HG03442 (cell line): Measurements from ENCODE around the gene SYT1.
A peak's percentile ranks its signal among the peaks of the same experiment; 100 is the strongest.

ENCODE experiments used
- ATAC-seq: cut with Tn5 transposase; IDR thresholded peaks from one replicate; pipeline ENCODE4 v1.9.1; 2021; ENCODE audit warnings: mild to moderate bottlenecking, moderate library complexity; ENCODE audit not compliant: unreplicated experiment

SYT1 gene

DNA sequence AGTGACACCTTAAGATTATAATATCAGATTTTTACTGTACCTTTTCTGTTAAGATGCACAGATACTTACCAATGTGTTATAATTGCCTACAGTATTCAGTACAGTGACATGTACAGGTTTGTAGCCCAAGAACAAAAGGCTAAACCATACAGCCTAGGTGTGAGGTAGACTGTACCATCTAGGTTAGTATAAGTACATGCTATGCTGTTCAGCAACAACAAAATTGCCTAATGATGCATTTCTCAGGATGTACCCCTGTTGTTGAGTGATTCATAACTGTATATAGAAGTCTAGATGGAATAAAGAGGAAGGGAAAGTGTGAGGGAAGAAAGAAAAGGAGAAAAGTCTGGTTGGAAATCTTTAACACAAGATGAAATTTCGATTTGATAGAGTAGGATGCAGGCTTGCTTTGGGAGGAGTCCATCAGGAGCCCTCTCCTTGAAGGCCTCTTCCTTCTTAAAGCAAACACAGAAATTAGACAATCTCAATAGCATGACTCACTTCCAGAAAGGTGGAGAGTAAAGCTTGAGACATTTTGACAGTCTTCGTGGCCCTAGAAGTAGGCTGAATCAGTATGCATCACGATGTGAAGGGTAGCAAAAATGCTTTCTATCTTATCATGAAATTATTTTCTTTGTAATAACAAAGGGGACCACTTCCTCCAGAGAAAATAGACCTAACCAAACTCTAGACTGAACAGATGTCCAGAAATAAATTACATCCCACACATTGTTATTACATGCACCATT lies 191.5 kb downstream of the SYT1 start:
- no peak for ATAC-seq

DNA sequence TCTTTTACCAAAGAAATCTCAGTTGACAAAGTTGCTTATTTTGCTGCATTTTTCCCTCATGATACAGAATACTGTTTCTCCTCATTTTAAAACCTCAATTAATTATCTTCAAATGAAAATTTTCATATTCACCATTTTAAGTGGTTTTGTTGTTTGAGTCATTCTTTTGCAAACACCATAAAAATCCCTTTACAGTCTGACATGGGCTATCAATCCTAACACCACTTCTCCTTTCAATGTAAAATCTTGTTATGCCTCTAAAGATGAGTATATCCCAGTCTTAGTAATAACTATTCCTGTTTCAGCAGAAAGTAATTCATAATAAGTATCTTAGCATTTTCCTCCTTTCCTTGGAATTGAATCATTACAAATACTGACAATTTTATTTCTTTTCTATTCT lies 192.2 kb downstream of the SYT1 start:
- ATAC-seq: no peak

DNA sequence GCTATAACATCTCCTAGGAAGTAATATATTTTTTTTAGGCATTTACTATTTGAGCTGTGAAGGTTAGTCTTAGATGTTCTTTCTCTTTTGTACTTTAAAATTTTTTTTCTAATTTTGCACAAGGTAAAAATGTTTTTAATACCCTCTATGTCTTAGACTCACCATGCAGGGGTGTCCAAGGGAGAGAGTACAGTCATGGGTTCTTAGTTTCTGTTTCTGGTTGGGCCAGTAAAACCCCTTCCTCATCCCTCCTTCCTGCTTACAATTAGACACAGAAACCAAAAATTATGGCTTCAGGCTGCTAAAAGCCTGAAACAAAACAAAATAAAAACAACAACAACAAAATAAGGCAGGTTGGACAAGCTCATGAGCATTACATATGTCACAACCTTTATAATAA lies 193.0 kb downstream of the SYT1 start:
- ATAC-seq: no peak

DNA sequence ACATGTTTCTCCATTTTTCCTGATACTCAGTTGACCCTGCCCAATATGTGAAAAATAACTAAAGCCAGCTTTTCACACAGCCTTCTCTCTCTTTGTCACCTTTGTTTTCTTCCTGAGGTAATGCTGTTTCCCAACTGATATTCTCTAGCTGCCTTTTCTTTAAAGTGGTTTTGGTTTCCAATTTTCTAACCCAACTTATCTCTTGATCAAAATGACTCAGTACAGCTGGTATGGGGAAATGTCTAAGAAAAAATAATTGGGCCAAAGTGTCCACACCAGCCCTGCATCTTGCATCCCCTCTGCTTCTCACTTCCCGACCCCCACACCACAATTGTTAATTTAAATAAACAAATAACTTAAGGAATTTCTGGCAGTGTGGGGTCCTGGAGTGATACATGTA lies 193.8 kb downstream of the SYT1 start:
- peak; percentile 55 for ATAC-seq

DNA sequence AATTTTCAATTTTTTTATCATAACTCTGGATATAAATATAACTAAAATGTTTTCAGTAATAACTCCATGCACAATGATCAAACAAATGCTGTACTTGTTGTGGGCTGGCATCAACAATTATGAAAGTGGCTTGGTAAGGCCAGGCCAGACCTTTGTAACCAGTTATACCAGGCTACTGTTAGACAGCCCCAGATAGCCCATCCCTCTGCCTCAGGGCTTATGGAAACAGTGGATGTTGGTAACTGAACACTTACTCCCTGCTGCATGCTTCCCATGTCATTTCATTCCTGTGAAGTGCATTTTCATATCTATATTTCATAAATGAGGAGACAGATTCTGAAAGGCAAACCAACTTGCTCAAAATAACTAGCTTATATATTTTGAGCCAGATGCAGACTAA lies 195.0 kb downstream of the SYT1 start:
- ATAC-seq: no peak

DNA sequence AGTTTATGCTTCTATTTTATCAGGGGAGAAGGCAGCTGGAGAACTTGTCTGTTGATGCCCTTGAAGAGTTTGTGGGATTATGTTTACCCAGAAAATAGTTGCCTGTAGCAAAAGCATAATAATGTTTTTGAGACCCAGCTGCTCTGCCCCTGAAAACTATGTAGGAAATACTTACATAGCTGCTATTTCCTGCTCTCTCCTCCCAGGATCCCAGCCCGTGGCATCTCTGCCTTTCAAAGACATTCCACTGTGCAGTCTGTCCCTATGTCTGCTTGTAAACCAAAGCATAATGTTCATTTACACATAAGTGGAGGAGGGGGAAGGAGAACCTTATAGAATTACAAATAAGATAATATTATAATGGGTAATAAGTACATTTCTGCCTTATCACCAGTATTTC lies 198.7 kb downstream of the SYT1 start:
- ATAC-seq: no peak

DNA sequence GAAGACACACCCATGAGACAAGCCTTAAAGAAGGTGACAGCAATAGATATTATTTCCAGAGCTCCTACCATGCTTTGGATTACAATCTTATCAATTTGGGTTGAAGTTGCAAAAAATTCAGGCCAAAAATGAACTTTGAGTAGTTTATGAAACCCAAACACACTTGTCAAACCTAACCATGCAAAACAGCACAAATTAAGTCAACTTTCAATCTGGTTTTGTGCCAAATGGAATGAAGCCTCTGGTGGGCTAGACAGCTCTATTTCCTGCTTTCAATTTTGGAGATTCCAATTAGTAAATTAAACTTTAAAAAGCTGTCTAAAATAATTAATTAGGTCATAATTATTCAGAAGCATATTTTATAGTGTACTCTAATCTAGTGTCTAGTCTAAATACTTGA lies 203.4 kb downstream of the SYT1 start:
- no peak for ATAC-seq

DNA sequence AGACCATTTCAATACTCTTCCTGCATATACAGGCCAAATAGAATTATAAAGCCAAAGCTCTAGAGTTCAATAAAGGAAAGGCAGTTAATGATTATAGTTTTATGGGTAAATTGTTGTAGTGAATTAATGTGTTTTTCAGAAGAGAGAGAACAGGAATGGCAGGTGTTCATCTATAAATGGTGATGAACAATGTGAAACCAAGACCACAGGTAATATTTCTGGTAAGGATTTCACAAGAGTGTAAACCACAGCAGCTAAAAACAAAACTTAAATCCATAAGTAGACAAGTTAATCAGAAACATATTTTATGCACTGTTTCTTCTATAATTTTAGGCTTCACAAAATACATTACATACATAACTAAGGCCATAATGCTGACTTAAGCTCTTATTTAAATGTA lies 204.4 kb downstream of the SYT1 start:
- ATAC-seq: peak; percentile 94

DNA sequence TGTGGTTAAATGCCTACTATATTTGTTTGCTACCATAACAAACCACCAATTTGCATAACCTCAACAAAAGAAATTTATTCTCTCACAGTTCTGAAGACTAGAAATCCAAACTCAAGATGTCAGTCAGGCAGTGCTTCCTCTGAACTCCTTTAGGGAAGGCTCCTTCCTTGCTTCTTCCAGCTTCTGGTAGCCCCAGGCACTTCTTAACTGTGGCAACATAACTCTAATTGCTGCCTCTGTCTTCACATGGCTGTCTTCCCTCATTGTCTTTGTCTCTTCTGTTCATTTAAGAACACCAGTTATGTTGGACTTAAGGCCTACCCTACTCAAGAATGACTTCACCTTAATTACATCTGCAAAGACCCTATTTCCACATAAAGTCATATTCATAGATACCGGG lies 206.9 kb downstream of the SYT1 start:
- ATAC-seq: peak; percentile 29

DNA sequence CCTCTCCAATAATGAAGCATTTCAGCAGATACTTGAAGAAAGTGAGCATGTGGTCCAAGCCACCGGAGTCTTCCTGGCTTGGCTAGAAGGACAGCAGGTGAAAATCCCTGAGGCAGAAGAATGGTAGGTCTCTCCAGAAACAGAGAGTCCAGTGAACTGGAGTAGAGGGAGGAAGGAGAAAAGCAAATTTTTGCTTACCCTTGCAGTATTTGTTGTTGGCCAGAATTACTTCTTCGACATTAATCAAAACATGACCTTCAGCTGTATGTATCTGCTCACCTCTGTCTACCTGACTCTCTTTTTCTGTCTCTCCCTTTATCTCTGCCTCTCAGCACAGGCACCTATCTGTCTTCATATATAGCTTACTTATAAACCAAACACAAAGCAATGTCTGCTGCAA lies 208.9 kb downstream of the SYT1 start:
- ATAC-seq: no peak

DNA sequence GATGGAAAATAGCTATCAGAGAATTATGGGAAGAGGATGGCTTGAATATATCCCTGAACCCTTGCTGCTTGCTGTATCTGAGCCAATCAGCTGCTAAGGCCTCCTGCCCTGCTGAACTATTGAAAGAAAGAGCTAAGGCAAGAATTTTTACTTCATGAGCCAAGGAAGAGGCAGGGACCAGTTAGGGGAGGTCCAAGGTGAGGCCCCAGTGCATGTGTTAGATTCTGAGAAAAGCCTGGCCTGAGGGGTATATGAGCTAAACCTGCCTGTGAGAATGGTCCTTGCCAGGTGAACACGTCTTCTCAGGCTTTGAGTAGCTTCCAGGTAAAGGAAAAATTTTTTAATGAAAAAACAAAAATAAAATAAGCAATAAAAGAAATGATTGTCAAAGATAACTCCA lies 218.0 kb downstream of the SYT1 start:
- no peak for ATAC-seq

DNA sequence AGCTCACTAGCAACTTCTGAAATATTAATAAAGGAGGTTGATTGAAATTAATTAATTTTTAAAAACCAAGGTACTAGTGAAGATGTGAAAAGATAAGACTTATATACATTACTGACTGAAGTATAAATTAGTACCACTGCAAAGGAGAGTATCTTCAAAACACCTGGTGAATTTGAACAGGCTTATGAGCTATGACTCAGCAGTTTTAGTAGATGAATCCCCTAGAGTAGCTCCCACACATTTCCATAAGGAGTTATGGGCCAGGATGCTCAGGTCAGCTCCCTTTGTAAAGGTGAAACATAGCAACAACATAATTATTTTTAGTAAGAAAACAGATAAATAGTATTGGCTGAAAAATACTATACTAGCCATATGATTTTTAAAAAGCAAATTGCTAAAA lies 218.6 kb downstream of the SYT1 start:
- no peak for ATAC-seq

DNA sequence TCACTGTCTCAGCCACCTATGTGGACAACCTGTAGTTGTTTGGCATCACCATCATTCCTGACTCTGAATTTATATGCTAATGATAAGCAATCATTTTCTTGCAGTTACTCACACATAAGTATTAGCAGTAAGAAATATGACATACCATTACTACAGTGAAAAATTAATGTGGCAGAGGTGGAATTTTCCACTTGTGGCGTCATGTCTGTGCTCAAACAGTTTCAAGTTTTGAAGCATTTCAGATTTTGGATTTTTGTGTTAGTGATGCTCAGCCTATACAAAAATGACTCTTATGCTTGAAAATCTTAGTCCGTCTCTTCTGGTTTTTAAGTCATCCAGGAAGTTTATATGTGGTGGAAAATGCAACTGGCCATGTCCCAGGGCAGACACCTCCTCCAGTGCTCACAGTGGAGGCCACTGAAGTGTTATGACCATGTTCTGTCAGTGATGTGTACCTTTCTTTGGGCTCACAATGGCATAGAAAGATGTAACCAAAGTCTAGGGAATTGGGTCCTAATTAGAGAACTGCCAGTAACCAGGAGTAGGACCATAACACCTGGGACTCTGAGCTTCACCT lies 220.6 kb downstream of the SYT1 start:
- ATAC-seq: peak; percentile 49

DNA sequence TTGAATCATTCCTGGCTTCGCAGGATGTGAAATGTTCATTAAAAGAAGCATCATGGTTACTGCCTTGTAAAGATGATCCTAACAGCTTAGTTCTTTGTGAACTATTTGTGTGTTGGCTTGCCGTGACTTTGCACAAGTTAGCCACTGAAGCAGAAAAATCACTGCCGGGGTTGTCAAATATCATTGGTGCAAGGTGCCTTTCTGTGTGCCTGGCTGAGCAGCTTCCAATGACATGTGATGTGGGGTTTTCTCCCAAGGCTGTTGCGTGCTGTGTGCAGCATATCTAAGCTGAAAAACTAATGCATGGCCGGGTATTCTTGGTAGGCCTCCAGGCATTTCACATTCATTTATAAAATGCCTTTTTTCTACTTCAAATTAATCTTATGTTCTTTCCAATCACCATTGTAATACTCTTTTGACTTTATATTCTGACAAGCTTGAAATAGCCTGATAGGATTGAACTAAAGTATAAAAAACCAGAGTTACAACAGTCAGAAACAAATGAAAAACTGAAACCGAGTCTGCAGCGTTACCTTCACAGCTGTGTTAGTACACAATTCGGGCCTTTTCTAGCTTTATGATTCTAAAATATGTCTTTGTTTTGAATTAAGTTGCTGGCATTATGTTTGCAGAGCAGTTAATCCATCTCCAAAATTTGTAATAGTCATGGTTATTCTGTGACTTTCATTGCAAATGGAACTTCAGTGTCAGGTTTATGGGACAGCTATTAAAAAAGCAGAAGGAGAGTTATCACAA lies 222.1 kb downstream of the SYT1 start:
- ATAC-seq: no peak

DNA sequence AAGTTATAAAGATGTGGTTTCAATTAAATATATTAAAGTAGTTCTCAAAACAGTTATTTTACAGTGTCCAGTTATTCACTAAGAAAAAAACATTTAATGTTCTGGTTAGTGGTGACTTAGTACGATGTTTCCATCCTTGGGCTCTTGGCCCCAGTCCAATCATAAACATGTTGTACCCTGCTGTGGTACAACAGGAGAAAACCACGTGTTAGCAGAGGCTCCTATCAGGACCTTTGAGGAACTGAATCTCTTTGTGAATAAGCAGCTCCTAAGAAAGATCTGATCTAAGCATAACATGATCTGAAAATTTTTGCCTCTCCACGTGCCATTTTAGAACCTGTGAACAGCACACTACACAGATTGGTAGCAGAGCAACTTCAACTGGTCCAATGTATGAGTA lies 234.0 kb downstream of the SYT1 start:
- ATAC-seq: no peak

DNA sequence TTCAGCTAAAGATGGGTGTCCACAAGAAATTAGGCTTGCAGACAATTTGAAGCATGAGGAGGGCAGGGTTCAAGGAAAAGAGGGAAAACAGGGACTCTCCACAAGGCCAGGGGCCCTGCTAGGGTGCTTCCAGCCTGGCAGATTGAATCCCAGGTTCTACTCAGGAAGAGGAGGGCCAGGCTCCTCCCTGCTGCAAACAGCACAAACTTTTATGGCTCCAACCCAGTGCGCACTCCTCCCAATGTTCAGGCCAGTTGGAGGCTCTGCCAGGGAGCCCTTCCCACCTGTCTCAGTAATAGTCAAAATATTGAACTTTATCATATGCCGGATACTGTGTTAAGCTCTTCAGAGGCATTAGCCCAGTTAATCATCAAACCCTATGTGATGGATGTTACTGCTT lies 244.4 kb downstream of the SYT1 start:
- ATAC-seq: no peak

DNA sequence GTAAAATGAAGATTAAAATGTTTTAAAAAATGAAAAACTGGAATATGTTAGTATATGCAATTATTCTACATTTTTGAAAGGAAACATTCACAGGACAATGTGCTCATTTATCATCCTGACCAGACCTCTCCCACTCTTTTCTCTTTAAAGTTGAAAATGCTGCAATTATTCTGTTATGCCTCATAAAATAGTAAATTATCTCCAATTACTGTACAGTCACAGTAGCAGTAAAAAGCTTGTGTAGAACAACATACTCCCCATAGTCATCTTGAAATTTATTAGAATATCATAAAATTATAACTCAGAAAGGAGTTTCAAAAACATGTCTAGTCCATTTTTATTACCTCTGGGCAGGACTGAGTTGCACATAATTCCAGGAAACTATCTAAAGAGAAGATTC lies 250.3 kb downstream of the SYT1 start:
- ATAC-seq: no peak

DNA sequence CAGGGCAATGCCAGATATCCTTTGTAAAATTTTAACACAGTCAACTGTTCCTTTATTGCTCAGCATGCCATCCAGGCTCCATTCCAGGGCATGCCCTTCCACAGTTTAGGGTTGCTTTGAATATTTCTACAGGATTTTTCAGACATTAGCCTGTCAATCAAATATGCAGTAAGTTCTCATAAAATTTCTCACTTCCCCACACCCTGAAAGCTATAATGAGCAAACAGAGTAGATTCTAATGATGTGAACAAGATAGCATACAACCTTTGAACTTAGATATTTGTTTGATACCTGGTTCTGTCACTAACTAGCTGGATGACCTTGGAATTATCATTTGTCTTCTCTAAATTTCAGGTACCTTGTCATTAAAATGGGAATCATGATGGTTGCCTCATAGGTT lies 251.2 kb downstream of the SYT1 start:
- no peak for ATAC-seq

DNA sequence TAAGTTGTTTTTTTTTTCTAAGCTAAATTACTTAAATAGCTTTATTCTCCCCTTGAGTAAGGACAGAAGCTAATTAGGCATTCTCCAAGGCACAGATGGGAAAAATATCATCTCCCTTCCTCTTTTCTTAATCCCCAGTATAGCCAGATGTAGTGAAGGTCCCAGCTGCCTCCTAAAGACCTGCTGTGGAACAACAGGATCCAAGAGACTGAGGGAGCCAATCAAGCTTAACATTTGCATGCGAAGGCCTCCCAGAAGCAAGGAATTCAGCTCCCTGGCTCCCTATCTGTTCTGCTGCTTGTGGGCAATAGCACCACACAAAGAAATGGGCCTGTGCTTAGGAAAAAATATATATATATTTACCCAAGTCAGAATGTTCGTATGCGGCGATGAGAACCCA lies 255.2 kb downstream of the SYT1 start:
- no peak for ATAC-seq

DNA sequence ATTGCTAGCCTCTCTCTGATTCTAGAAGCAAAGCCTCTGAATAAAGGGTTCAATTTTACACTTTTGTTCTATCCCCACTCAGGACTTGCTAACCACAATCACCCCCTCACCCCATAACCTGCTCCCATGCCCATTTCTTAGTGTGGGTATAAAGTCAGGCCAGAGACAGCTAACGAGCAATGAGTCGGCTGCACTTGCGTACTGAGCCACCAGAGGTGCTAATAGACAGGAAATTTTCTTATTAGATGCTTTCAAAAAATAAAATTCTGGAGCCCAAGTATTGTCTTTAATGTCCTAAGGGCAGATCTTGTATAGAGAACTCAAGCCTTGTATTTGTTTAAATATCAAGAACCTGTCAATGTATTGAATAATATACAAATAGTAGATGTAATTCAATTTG lies 256.9 kb downstream of the SYT1 start:
- ATAC-seq: peak; percentile 61

DNA sequence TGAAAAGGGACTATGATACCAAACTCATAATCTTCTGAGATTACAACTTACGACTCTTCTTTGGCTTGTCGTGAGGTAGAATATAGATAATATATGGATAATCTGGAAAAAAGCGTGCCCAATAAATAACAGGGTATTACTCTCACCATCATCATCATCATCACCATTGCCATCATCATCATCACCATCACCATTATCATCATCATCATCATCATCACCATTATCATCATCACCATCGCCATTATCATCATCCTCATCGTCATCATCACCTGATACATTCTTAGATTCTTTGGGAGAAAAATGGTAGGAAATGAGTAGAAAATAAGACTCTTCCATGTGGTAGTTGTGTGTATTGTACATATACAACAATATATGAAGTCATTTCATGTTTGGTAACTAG lies 259.8 kb downstream of the SYT1 start:
- no peak for ATAC-seq

DNA sequence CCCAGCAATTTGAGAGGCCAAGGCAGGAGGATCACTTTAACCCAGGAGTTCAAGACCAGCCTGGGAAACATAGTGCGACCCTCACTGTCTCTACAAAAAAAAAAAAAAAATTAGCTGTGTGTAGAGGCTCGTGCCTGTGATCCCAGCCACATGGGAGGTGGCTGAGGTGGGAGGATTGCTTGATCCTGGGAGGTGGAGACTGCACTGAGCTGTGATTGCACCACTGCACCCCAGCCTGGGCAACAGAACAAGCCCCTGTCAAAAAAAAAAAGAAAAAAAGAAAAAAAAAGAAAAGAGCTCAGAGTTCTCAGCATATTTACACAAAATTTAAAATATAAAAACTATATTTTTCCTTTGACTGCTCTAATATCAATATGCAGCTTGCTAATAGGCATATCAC lies 260.8 kb downstream of the SYT1 start:
- no peak for ATAC-seq
